PC-9 (cell line): ENCODE data around the gene PTPRD. TPM values are rescaled to one million over a fixed set of nuclear protein-coding genes. Genes with fewer than 3 reads are reported as not detected.

Source experiments
- BruUV-seq: library from RNA; stranded (reverse); fragments of 400-500 nt; replicated peaks from 2 replicates; lab custom pipeline; 2021; lab: Mats Ljungman, UMichigan
- CTCF ChIA-PET: fragments of 300-600 bp; sonication (Branson Sonifier 250); formaldehyde crosslinking; loops from one replicate; lab custom pipeline; 2022; ENCODE audit warnings: antibody characterized with exemption; lab: Charles Lee
- POLR2A ChIA-PET: fragments of 300-600 bp; sonication (Branson Sonifier 250); formaldehyde crosslinking; loops from one replicate; lab custom pipeline; 2022; ENCODE audit warnings: antibody characterized with exemption; ENCODE audit not compliant: unreplicated experiment; lab: Charles Lee
- DNase-seq, 2 experiments: peaks; one replicate each; pipeline versions ENCODE4 v3.0.0 to v3.0.0-alpha.2; 2015 to 2022; ENCODE audit warnings: mixed read lengths in 1 of 2
- H2AFZ ChIP-seq: fragments of 200-600 bp; sonication (generic); 2 replicates; pipeline ENCODE4 v1.8.1; 2017; ENCODE audit warnings: antibody characterized with exemption
- H3F3A ChIP-seq: fragments of 200-600 bp; sonication (generic); 2 replicates; pipeline ENCODE4 v1.8.1; 2017; ENCODE audit warnings: antibody characterized with exemption, mild to moderate bottlenecking, low read depth; ENCODE audit not compliant: insufficient read depth
- H3K27ac ChIP-seq: fragments of 200-600 bp; sonication (generic); 2 replicates; pipeline ENCODE4 v1.6.1; 2016; ENCODE audit warnings: mixed run types
- H3K27me3 ChIP-seq: fragments of 200-600 bp; sonication (generic); 2 replicates; pipeline ENCODE4 v1.6.1; 2016; ENCODE audit warnings: low read depth, mixed run types; ENCODE audit not compliant: insufficient read depth
- H3K36me3 ChIP-seq: fragments of 200-600 bp; sonication (generic); 2 replicates; pipeline ENCODE4 v1.6.1; 2016; ENCODE audit warnings: low read depth, mixed run types
- H3K4me1 ChIP-seq: fragments of 200-600 bp; sonication (generic); replicated peaks from 2 replicates; pipeline ENCODE4 v1.6.1; 2016; ENCODE audit warnings: mixed run types; ENCODE audit not compliant: insufficient read depth
- H3K4me2 ChIP-seq: fragments of 200-600 bp; sonication (generic); 2 replicates; pipeline ENCODE4 v1.6.1; 2017; ENCODE audit warnings: mixed run types
- H3K4me3 ChIP-seq: fragments of 200-600 bp; sonication (generic); 2 replicates; pipeline ENCODE4 v1.6.1; 2016; ENCODE audit warnings: mixed run types
- H3K79me2 ChIP-seq: fragments of 200-600 bp; sonication (generic); 2 replicates; pipeline ENCODE4 v1.6.1; 2017; ENCODE audit warnings: low read depth, mixed run types
- H3K9me2 ChIP-seq: fragments of 200-600 bp; sonication (generic); 2 replicates; pipeline ENCODE4 v1.8.1; 2017; ENCODE audit warnings: mild to moderate bottlenecking; ENCODE audit not compliant: insufficient read depth
- H3K9me3 ChIP-seq: fragments of 200-600 bp; sonication (generic); 2 replicates; pipeline ENCODE4 v1.8.1; 2016; ENCODE audit warnings: low read depth; ENCODE audit not compliant: insufficient read depth
- H4K20me1 ChIP-seq: fragments of 200-600 bp; sonication (generic); 2 replicates; pipeline ENCODE4 v1.8.1; 2017; ENCODE audit not compliant: insufficient read depth
- EZH2 ChIP-seq: fragments of 200-600 bp; sonication (generic); IDR thresholded peaks from 2 replicates; pipeline ENCODE4 v1.8.0; 2017; ENCODE audit warnings: antibody characterized with exemption, low read depth
- intact Hi-C: fragments of 100-400 bp; cut with micrococcal nuclease; formaldehyde crosslinking; loops from one replicate; pipeline ENCODE4 v1.10.0; 2022; ENCODE audit not compliant: unreplicated experiment
- total RNA-seq: library from RNA; stranded (reverse); gene quantifications from 2 replicates; pipeline ENCODE4 v1.2.3, GENCODE V29; 2021
- TF ChIP-seq, protein P1 (sequence below): fragments of 200-600 bp; sonication (generic); conservative IDR thresholded peaks from 2 replicates; pipeline ENCODE4 v1.6.1; 2017; ENCODE audit warnings: mixed run types, antibody characterized with exemption, mild to moderate bottlenecking, moderate library complexity

Gene PTPRD
- total RNA-seq, 1 experiment from 2014 or later, result not detected

DNA sequence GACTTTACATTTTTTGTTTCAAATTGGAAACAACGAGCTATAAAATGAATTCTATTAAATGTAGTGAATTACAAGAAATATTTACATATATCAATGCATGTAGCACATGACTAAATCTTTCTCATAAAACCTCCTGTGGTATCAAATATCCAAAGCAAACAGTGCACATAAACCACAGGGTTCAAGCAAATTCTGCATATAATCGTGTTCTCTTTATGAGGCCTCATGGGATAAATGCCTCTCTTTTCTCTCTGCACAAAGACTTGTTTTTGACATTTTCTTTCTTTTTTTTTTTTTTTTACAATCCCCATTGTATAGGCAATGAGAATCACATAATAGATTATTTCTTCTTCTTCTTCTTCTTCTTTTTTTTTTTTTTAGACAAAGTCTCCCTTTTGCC lies 1696.0 kb downstream of the PTPRD start:
- no peak for DNase-seq
- POLR2A ChIA-PET, result no interaction called here
- no peaks in the 10 kb centered on the region for H3K79me2 ChIP-seq

GRCh38 chr9:8907868-8908267 lies 1704.9 kb downstream of the PTPRD start:
- CTCF ChIA-PET, result no interaction called here
- no peak overlapping the region for H3K4me3 ChIP-seq

More for the DNA sequence above, 1696.0 kb downstream of the PTPRD start:
- no peaks in the 10 kb centered on the region for H4K20me1 ChIP-seq
- no peak overlapping the region for H2AFZ ChIP-seq
- H3F3A ChIP-seq, result no peaks in the 10 kb centered on the region
- H3K36me3 ChIP-seq, result no peaks in the 10 kb centered on the region
- H3K9me3 ChIP-seq, result no peaks in the 10 kb centered on the region
- no TSS peak for BruUV-seq
- H3K4me2 ChIP-seq, result no peak overlapping the region
- H3K4me3 ChIP-seq, result no peak overlapping the region
- no peaks in the 10 kb centered on the region for H3K4me1 ChIP-seq
- H3K9me2 ChIP-seq, result no peaks in the 10 kb centered on the region
- intact Hi-C loops, result no loop called here
- no peak for TF ChIP-seq EZH2
- TF ChIP-seq, protein P1, sequence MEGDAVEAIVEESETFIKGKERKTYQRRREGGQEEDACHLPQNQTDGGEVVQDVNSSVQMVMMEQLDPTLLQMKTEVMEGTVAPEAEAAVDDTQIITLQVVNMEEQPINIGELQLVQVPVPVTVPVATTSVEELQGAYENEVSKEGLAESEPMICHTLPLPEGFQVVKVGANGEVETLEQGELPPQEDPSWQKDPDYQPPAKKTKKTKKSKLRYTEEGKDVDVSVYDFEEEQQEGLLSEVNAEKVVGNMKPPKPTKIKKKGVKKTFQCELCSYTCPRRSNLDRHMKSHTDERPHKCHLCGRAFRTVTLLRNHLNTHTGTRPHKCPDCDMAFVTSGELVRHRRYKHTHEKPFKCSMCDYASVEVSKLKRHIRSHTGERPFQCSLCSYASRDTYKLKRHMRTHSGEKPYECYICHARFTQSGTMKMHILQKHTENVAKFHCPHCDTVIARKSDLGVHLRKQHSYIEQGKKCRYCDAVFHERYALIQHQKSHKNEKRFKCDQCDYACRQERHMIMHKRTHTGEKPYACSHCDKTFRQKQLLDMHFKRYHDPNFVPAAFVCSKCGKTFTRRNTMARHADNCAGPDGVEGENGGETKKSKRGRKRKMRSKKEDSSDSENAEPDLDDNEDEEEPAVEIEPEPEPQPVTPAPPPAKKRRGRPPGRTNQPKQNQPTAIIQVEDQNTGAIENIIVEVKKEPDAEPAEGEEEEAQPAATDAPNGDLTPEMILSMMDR, result no peak
- H3K27me3 ChIP-seq, result no peaks in the 10 kb centered on the region
- CTCF ChIA-PET, result no interaction called here
- no peak overlapping the region for H3K27ac ChIP-seq

GRCh38 chr9:8905731-8906130 lies 1707.1 kb downstream of the PTPRD start:
- Histone ChIP-seq H3K4me1 (no peaks in the 10 kb centered on the region), H3K4me3 (no peak overlapping the region), H2AFZ (no peak overlapping the region), H4K20me1 (no peaks in the 10 kb centered on the region), H3F3A (no peaks in the 10 kb centered on the region), H3K4me2 (no peak overlapping the region), H3K79me2 (no peaks in the 10 kb centered on the region), H3K27ac (no peak overlapping the region), H3K9me3 (no peaks in the 10 kb centered on the region), H3K36me3 (no peaks in the 10 kb centered on the region), H3K27me3 (no peaks in the 10 kb centered on the region), H3K9me2 (no peaks in the 10 kb centered on the region)
- CTCF ChIA-PET, result no interaction called here
- no peak for TF ChIP-seq EZH2
- TF ChIP-seq, protein P1, result no peak
- intact Hi-C loops, result no loop called here
- no TSS peak for BruUV-seq
- POLR2A ChIA-PET, result no interaction called here
- DNase-seq, result no peak

More at GRCh38 chr9:8907868-8908267, 1704.9 kb downstream of the PTPRD start:
- H2AFZ ChIP-seq, result no peak overlapping the region
- no peak for TF ChIP-seq EZH2
- TF ChIP-seq, protein P1, result no peak
- DNase-seq, result no peak
- H3K4me2 ChIP-seq, result no peak overlapping the region
- no peaks in the 10 kb centered on the region for H3K9me3 ChIP-seq
- intact Hi-C loops, result no loop called here
- H3K9me2 ChIP-seq, result no peaks in the 10 kb centered on the region
- H3K79me2 ChIP-seq, result no peaks in the 10 kb centered on the region
- no peaks in the 10 kb centered on the region for H4K20me1 ChIP-seq
- no peaks in the 10 kb centered on the region for H3K4me1 ChIP-seq
- H3K27ac ChIP-seq, result no peak overlapping the region
- POLR2A ChIA-PET, result no interaction called here
- no TSS peak for BruUV-seq
- H3F3A ChIP-seq, result no peaks in the 10 kb centered on the region
- H3K27me3 ChIP-seq, result no peaks in the 10 kb centered on the region
- H3K36me3 ChIP-seq, result no peaks in the 10 kb centered on the region
